Measurements from ENCODE around the gene SMYD3. TPM values are rescaled to one million over a fixed set of nuclear protein-coding genes. Genes with fewer than 3 reads are reported as not detected.

The SMYD3 gene
- total RNA-seq, 3 donors from 2014 or later, result 16.3 to 18.0 (median 16.4) TPM

GRCh38 chr1:245701631-245702030 lies 805.4 kb downstream of the SMYD3 start:
- H3K4me1 ChIP-seq (ENCODE audit: low read depth), result no peaks in the 10 kb centered on the region
- TF ChIP-seq, protein P1, sequence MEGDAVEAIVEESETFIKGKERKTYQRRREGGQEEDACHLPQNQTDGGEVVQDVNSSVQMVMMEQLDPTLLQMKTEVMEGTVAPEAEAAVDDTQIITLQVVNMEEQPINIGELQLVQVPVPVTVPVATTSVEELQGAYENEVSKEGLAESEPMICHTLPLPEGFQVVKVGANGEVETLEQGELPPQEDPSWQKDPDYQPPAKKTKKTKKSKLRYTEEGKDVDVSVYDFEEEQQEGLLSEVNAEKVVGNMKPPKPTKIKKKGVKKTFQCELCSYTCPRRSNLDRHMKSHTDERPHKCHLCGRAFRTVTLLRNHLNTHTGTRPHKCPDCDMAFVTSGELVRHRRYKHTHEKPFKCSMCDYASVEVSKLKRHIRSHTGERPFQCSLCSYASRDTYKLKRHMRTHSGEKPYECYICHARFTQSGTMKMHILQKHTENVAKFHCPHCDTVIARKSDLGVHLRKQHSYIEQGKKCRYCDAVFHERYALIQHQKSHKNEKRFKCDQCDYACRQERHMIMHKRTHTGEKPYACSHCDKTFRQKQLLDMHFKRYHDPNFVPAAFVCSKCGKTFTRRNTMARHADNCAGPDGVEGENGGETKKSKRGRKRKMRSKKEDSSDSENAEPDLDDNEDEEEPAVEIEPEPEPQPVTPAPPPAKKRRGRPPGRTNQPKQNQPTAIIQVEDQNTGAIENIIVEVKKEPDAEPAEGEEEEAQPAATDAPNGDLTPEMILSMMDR (IDR thresholded peaks at IDR 0.05), result no peak
- no peak overlapping the region for H3K4me3 ChIP-seq
- H3K36me3 ChIP-seq (ENCODE audit: low read depth), result no peaks in the 10 kb centered on the region
- intact Hi-C loops (cut with DNase I, micrococcal nuclease), result no loop called here
- ATAC-seq (no peak), DNase-seq (no peak)
- no peaks in the 10 kb centered on the region for H3K9me3 ChIP-seq

DNA sequence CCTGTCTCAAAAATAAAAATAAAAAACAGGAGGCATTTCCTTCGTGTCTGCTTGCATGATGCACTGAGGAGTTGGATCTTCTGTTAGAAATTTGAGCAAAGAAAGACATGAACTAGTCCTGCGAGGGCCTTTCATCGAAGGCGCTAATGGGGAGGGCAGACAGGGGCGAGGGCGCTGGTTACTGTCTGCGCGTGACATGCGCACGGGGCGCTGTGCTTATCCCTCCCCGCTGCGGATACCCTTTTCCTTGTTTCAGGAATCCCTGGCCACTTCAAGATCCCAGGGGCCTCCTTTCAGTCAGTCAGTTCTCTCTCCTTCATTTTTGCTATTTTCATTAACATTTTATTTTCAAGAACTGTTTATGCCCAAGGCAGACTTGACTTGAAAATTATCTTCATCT lies 806.4 kb downstream of the SMYD3 start:
- Histone ChIP-seq H3K9me3 (no peaks in the 10 kb centered on the region), H3K4me3 (no peak overlapping the region), H3K4me1 (ENCODE audit: low read depth) (no peaks in the 10 kb centered on the region), H3K36me3 (ENCODE audit: low read depth) (no peaks in the 10 kb centered on the region)
- intact Hi-C loops (cut with DNase I, micrococcal nuclease), result no loop called here
- DNase-seq (no peak), ATAC-seq (no peak)
- TF ChIP-seq, protein P1 (IDR thresholded peaks at IDR 0.05), result no peak

Other genes starting within 250 kb of the SMYD3 start
- gene TFB2M, start 59.0 kb upstream of the SMYD3 start, total RNA-seq, result 10 to 100 TPM; 10.3 to 12.9 (median 10.5) TPM
- gene CNST, start 59.2 kb upstream of the SMYD3 start, total RNA-seq, result 10 to 100 TPM; 31.6 to 47.7 (median 44.6) TPM
- gene SCCPDH, start 217.1 kb upstream of the SMYD3 start, total RNA-seq, result 10 to 100 TPM; 15.5 to 31.5 (median 27.5) TPM

Measured in mucosa of descending colon (tissue), 3 donors.